Panc1 (cell line): ENCODE data around the gene SCNN1B.

Experiments
- CTCF ChIP-seq: fragments of 450-650 bp; IDR thresholded peaks from 2 replicates; pipeline ENCODE4 v1.5.1; 2017; ENCODE audit warnings: mild to moderate bottlenecking
- POLR2AphosphoS5 ChIP-seq: IDR thresholded peaks from 2 replicates; pipeline ENCODE4 v1.6.1; 2012; ENCODE audit warnings: mild to moderate bottlenecking, low read depth, low read length, moderate library complexity
- SIN3A ChIP-seq: IDR thresholded peaks from 2 replicates; pipeline ENCODE4 v1.6.1; 2012; ENCODE audit warnings: low read depth, mild to moderate bottlenecking, low read length, moderate library complexity, borderline replicate concordance; ENCODE audit not compliant: insufficient read depth
- TCF7L2 ChIP-seq: IDR thresholded peaks from 2 replicates; pipeline ENCODE4 v1.6.1; 2011; ENCODE audit warnings: mild to moderate bottlenecking, low read depth, low read length, inconsistent platforms

GRCh38 chr16:23288726-23289512 is 13.2 kb upstream of the SCNN1B start:
- TF ChIP-seq CTCF (no peak), POLR2AphosphoS5 (no peak), SIN3A (no peak), TCF7L2 (no peak)
